H1 (cell line): ENCODE results near the gene GOLGA2. TPM values are rescaled to one million over a fixed set of nuclear protein-coding genes. Genes with fewer than 3 reads are reported as not detected.

Experiments used
- CTCF ChIA-PET: fragments of 300-600 bp; sonication (Branson Sonifier 250); formaldehyde crosslinking; loops from one replicate; lab custom pipeline; 2021; ENCODE audit not compliant: partially characterized antibody; lab: Charles Lee
- POLR2A ChIA-PET: fragments of 300-600 bp; sonication (Branson Sonifier 250); formaldehyde crosslinking; loops from one replicate; lab custom pipeline; 2021; ENCODE audit warnings: inconsistent platforms; ENCODE audit not compliant: partially characterized antibody; lab: Charles Lee
- DNase-seq, 2 experiments: peaks; one replicate each; pipeline versions ENCODE4 v3.0.0 to v3.0.0-alpha.2; 2010 to 2022; ENCODE audit warnings: low spot score in 2 of 2, low read depth in 1 of 2, mixed read lengths in 1 of 2
- FAIRE-seq: peaks from 2 replicates; lab custom pipeline; 2011; peaks lifted over from hg19 to GRCh38; lab: Jason Lieb, UNC
- H2AFZ ChIP-seq: 2 replicates; pipeline ENCODE4 v1.8.1; 2012; ENCODE audit warnings: low read length, inconsistent platforms
- H2AK5ac ChIP-seq: 2 replicates; pipeline ENCODE4 v1.6.1; 2013; ENCODE audit warnings: low read depth, low read length
- H2BK120ac ChIP-seq: replicated peaks from 2 replicates; pipeline ENCODE3; 2013; ENCODE audit warnings: low read depth, low read length, inconsistent platforms
- H2BK12ac ChIP-seq: 2 replicates; pipeline ENCODE4 v1.6.1; 2013; ENCODE audit warnings: low read depth, low read length
- H2BK15ac ChIP-seq: 2 replicates; pipeline ENCODE4 v1.6.1; 2013; ENCODE audit warnings: low read length
- H2BK20ac ChIP-seq: 2 replicates; pipeline ENCODE4 v1.6.1; 2013; ENCODE audit warnings: low read length
- H2BK5ac ChIP-seq: 2 replicates; pipeline ENCODE4 v1.6.1; 2013; ENCODE audit warnings: low read depth, low read length
- H3K14ac ChIP-seq: 2 replicates; pipeline ENCODE4 v1.6.1; 2013; ENCODE audit warnings: inconsistent platforms; ENCODE audit not compliant: insufficient read length
- H3K18ac ChIP-seq: 2 replicates; pipeline ENCODE4 v1.6.1; 2013; ENCODE audit warnings: low read length; ENCODE audit errors: extremely low read depth
- H3K23ac ChIP-seq: 2 replicates; pipeline ENCODE4 v1.6.1; 2013; ENCODE audit warnings: inconsistent platforms; ENCODE audit not compliant: insufficient read length
- H3K23me2 ChIP-seq: 2 replicates; pipeline ENCODE4 v1.6.1; 2013; ENCODE audit warnings: low read depth, low read length
- H3K27ac ChIP-seq: 2 replicates; pipeline ENCODE4 v1.6.1; 2011; ENCODE audit warnings: low read depth, low read length, inconsistent platforms
- H3K27me3 ChIP-seq, 4 experiments: replicated peaks in 1 of 4; 1 replicate in 1 of 4; 2 replicates in 3 of 4; pipeline versions ENCODE4 v1.6.1 to v1.8.1; 2011 to 2013; ENCODE audit warnings: low read length in 3 of 4, mild to moderate bottlenecking in 3 of 4, inconsistent platforms in 2 of 4, mixed read lengths in 2 of 4, moderate library complexity in 1 of 4; ENCODE audit not compliant: control insufficient read depth in 3 of 4, insufficient read depth in 3 of 4; ENCODE audit errors: extremely low read depth in 1 of 4
- H3K36me3 ChIP-seq, 4 experiments: 2 replicates each; pipeline versions ENCODE4 v1.6.1 to v1.8.1; 2011 to 2013; ENCODE audit warnings: mild to moderate bottlenecking in 4 of 4, low read length in 3 of 4, moderate library complexity in 2 of 4, control low read depth in 1 of 4, inconsistent platforms in 1 of 4; ENCODE audit not compliant: insufficient read depth in 4 of 4, control insufficient read depth in 2 of 4
- H3K4ac ChIP-seq: replicated peaks from 2 replicates; pipeline ENCODE3; 2013; ENCODE audit warnings: low read length, low read depth, mixed read lengths, inconsistent platforms; ENCODE audit not compliant: insufficient read length
- H3K4me1 ChIP-seq, 4 experiments: replicated peaks in 1 of 4; 1 replicate in 1 of 4; 2 replicates in 3 of 4; pipeline versions ENCODE4 v1.6.1 to v1.8.1; 2011 to 2013; ENCODE audit warnings: low read length in 3 of 4, inconsistent platforms in 2 of 4, mixed read lengths in 1 of 4; ENCODE audit not compliant: insufficient read depth in 4 of 4, control insufficient read depth in 3 of 4
- H3K4me2 ChIP-seq, 2 experiments: 2 replicates each; pipeline versions ENCODE4 v1.6.1 to v1.8.1; 2011 to 2013; ENCODE audit warnings: low read depth in 2 of 2, low read length in 2 of 2, control low read depth in 1 of 2, inconsistent platforms in 1 of 2, mild to moderate bottlenecking in 1 of 2; ENCODE audit not compliant: insufficient read depth in 1 of 2
- H3K4me3 ChIP-seq, 4 experiments: fragments of 200-600, 300-600 bp in 1 of 4; sonication (generic), shearing (Covaris generic), sonication (Bioruptor Twin) in 1 of 4; 2 replicates each; pipeline versions ENCODE4 v1.5.1 to v1.8.1; 2011 to 2016; ENCODE audit warnings: low read length in 4 of 4, low read depth in 3 of 4, control low read depth in 2 of 4, inconsistent platforms in 2 of 4, mild to moderate bottlenecking in 2 of 4, mixed read lengths in 1 of 4, moderate library complexity in 1 of 4; ENCODE audit not compliant: insufficient read depth in 2 of 4; ENCODE audit errors: extremely low read depth in 1 of 4
- H3K56ac ChIP-seq: replicated peaks from 2 replicates; pipeline ENCODE3; 2013; ENCODE audit warnings: low read depth, mild to moderate bottlenecking, mixed read lengths, low read length, inconsistent platforms; ENCODE audit not compliant: insufficient read length
- H3K79me1 ChIP-seq: 2 replicates; pipeline ENCODE4 v1.6.1; 2013; ENCODE audit warnings: low read depth, low read length, control low read depth
- H3K79me2 ChIP-seq, 2 experiments: 2 replicates each; pipeline versions ENCODE4 v1.6.1 to v1.8.1; 2012 to 2013; ENCODE audit warnings: low read length in 2 of 2, mild to moderate bottlenecking in 2 of 2, inconsistent platforms in 1 of 2; ENCODE audit not compliant: insufficient read depth in 2 of 2, control insufficient read depth in 1 of 2
- H3K9ac ChIP-seq, 4 experiments: replicated peaks in 1 of 4; 1 replicate in 1 of 4; 2 replicates in 3 of 4; pipeline versions ENCODE4 v1.6.1 to v1.8.1; 2011 to 2013; ENCODE audit warnings: low read depth in 3 of 4, low read length in 3 of 4, control low read depth in 2 of 4, mild to moderate bottlenecking in 2 of 4, moderate library complexity in 2 of 4, inconsistent platforms in 1 of 4; ENCODE audit errors: extremely low read depth in 1 of 4
- H3K9me3 ChIP-seq, 2 experiments: 2 replicates each; pipeline versions ENCODE4 v1.6.1 to v1.8.1; 2012 to 2013; ENCODE audit warnings: mild to moderate bottlenecking in 2 of 2, moderate library complexity in 2 of 2, control low read depth in 1 of 2, inconsistent platforms in 1 of 2, low read depth in 1 of 2, low read length in 1 of 2, mixed read lengths in 1 of 2; ENCODE audit not compliant: insufficient read depth in 2 of 2
- H4K20me1 ChIP-seq, 2 experiments: replicated peaks in 1 of 2; 2 replicates each; pipeline versions ENCODE3 to v1.8.1; 2011 to 2013; ENCODE audit warnings: inconsistent platforms in 2 of 2, low read length in 2 of 2, mild to moderate bottlenecking in 1 of 2; ENCODE audit not compliant: insufficient read depth in 2 of 2, control insufficient read depth in 1 of 2
- H4K5ac ChIP-seq: 2 replicates; pipeline ENCODE4 v1.6.1; 2013; ENCODE audit warnings: low read length, low read depth, mixed read lengths, inconsistent platforms; ENCODE audit not compliant: insufficient read length
- H4K8ac ChIP-seq: 2 replicates; pipeline ENCODE4 v1.8.0; 2013; ENCODE audit warnings: mild to moderate bottlenecking, moderate library complexity, low read length, inconsistent platforms; ENCODE audit not compliant: insufficient read depth; ENCODE audit errors: extremely low read depth
- H4K91ac ChIP-seq: replicated peaks from 2 replicates; pipeline ENCODE3; 2013; ENCODE audit warnings: low read length, mixed read lengths, inconsistent platforms; ENCODE audit not compliant: insufficient read length
- RXRA ChIP-seq: IDR thresholded peaks from 2 replicates; pipeline ENCODE4 v1.6.1; 2011; ENCODE audit warnings: low read depth, mild to moderate bottlenecking, low read length, moderate library complexity; ENCODE audit not compliant: insufficient read depth
- WGBS, 2 experiments: shearing (Covaris generic) in 1 of 2; methylation state at CpG; one replicate each; pipeline versions ENCODE4 v1.1.6 to v1.1.7; 2013 to 2015; ENCODE audit warnings: low lambda C conversion rate in 2 of 2, mixed read lengths in 2 of 2, inconsistent platforms in 1 of 2, low coverage in 1 of 2, missing lambda C conversion rate in 1 of 2; ENCODE audit not compliant: insufficient replicate concordance in 2 of 2, insufficient coverage in 1 of 2, insufficient read length in 1 of 2; ENCODE audit errors: extremely low coverage in 1 of 2, missing lambda C conversion rate in 1 of 2; 5-methylcytosine and 5-hydroxymethylcytosine counted together
- polyA plus RNA-seq, 7 experiments: library from polyadenylated mRNA; depleted of rRNA in 3 of 7; stranded (reverse) in 5 of 7; unstranded in 2 of 7; fragments of >200 nt in 5 of 7; fragments of 200-250 nt in 2 of 7; gene quantifications; 1 replicate in 5 of 7; 2 replicates in 1 of 7; 4 replicates in 1 of 7; pipeline versions ENCODE4 v1.2.1 to v1.2.3, GENCODE V29; 2011 to 2013; ENCODE audit warnings: missing spikeins in 2 of 7, mixed read lengths in 2 of 7
- total RNA-seq: library from RNA; stranded (reverse); fragmentation: NEBNext Ultra II Directional; extraction: Animal tissue kit (Norgen Biotek cat#: 25700); gene quantifications from 2 replicates; pipeline ENCODE4 v1.2.1, GENCODE V29; 2021

GOLGA2 gene
- total and polyA plus RNA-seq, 2 of the 8 experiments (the other 6 are each of a cell fraction or from before 2014, with no cell fraction given): 13.1 to 43.6 TPM

DNA sequence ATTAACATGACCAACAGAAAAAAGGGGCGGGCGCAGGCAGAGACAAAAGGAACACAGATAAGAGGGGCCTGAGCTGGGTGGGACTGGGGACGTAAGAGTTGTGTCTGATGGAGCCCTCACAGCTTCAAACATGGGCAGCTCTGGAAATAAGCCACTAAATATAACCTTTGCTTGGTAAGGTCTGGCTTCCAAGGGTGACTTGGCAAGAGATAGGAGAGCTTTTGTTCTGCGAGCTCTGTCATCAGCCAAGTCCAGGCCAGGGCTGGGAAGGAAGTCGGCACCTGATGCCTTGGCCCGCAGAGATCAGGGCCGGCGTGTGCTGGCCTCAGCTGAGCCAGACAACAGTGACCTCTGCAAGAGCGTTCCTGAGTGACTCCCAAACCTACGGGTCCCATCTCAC is 34.7 kb upstream of the GOLGA2 start:
- Histone ChIP-seq H3K27me3 (no peaks in the 10 kb centered on the region), H3K4me2 (no peak overlapping the region), H4K8ac (no peak overlapping the region), H4K5ac (no peak overlapping the region), H3K9ac (no peak overlapping the region), H2BK20ac (no peak overlapping the region), H3K36me3 (peaks cover 17 to 42% (median 36%) of the 10 kb centered on the region in 4 experiments), H3K14ac (no peak overlapping the region), H3K4me1 (no peaks in the 10 kb centered on the region), H2BK5ac (no peak overlapping the region), H4K20me1 (peaks cover 0 to 2% of the 10 kb centered on the region in 2 experiments), H3K18ac (no peak overlapping the region), H3K4ac (no peak overlapping the region), H2BK12ac (no peak overlapping the region), H3K56ac (no peak overlapping the region), H3K27ac (no peak overlapping the region), H2AFZ (no peak overlapping the region), H3K9me3 (no peaks in the 10 kb centered on the region), H2BK15ac (no peak overlapping the region), H4K91ac (no peak overlapping the region), H2AK5ac (no peak overlapping the region), H3K79me2 (no peaks in the 10 kb centered on the region), H3K23ac (no peak overlapping the region), H3K4me3 (no peak overlapping the region), H3K23me2 (no peaks in the 10 kb centered on the region), H2BK120ac (no peak overlapping the region), H3K79me1 (no peaks in the 10 kb centered on the region)
- CTCF ChIA-PET: interaction anchor here (0.6 to 4.0 kb wide), 8 partner anchors 10 to 128 kb away, joined by 3 to 21 read pairs (median 4); no protein-coding TSS in a partner anchor
- DNase-seq (no peak), FAIRE-seq (no peak)
- 94% methylated on average over 10 of the region's 10 CpGs; no CpG with 5 or more reads in 1 of the 2 experiments for WGBS, 2 experiments
- no peak for TF ChIP-seq RXRA
- POLR2A ChIA-PET: interaction anchor here (0.9 to 2.3 kb wide), 4 partner anchors 9 to 22 kb away, joined by 3 to 11 read pairs (median 4); partner anchors contain the start of gene TRUB2
